Aorta (tissue), 5 donors: Measurements from ENCODE around the gene CNKSR3. TPM values are rescaled to one million over a fixed set of nuclear protein-coding genes. Genes with fewer than 3 reads are reported as not detected.
A peak's percentile ranks its signal among the peaks of the same experiment; 100 is the strongest.

Experiments used
- ATAC-seq: fragments of 200-7000 bp; cut with Tn5 transposase; one replicate; pipeline ENCODE4 v1.9.1; 2022; ENCODE audit warnings: moderate library complexity; ENCODE audit not compliant: low FRiP score
- DNase-seq, 2 donors: peaks; one replicate each; pipeline ENCODE4 v3.0.0-alpha.2; 2020
- H3K27ac ChIP-seq, 2 donors: one replicate each; pipeline ENCODE4 v1.5.1; 2013; ENCODE audit warnings: low read length in 2 of 2, mild to moderate bottlenecking in 2 of 2, moderate library complexity in 2 of 2, control low read depth in 1 of 2, inconsistent platforms in 1 of 2, low read depth in 1 of 2
- H3K27me3 ChIP-seq, 2 donors: one replicate each; pipeline ENCODE4 v1.6.1; 2013; ENCODE audit warnings: control low read depth in 1 of 2, low read length in 1 of 2, mild to moderate bottlenecking in 1 of 2, moderate library complexity in 1 of 2; ENCODE audit not compliant: insufficient read depth in 2 of 2, control insufficient read depth in 1 of 2
- H3K36me3 ChIP-seq, 2 donors: one replicate each; pipeline ENCODE4 v1.6.1; 2013; ENCODE audit warnings: control low read depth in 1 of 2, low read length in 1 of 2, mild to moderate bottlenecking in 1 of 2; ENCODE audit not compliant: insufficient read depth in 2 of 2, control insufficient read depth in 1 of 2
- H3K4me1 ChIP-seq, 2 donors: one replicate each; pipeline ENCODE4 v1.6.1; 2013; ENCODE audit warnings: low read length in 2 of 2, control low read depth in 1 of 2, mild to moderate bottlenecking in 1 of 2, moderate library complexity in 1 of 2; ENCODE audit not compliant: insufficient read depth in 2 of 2, control insufficient read depth in 1 of 2
- H3K4me3 ChIP-seq, 2 donors: one replicate each; pipeline ENCODE4 v1.5.1; 2013; ENCODE audit warnings: low read length in 2 of 2, control low read depth in 1 of 2, mild to moderate bottlenecking in 1 of 2
- H3K9me3 ChIP-seq: one replicate; pipeline ENCODE4 v1.6.1; 2013; ENCODE audit warnings: mild to moderate bottlenecking, low read length; ENCODE audit not compliant: control insufficient read depth
- WGBS, 2 donors: extraction: QIAGEN DNeasy Blood & Tissue Kit; methylation state at CpG; one replicate each; pipeline ENCODE4 v1.1.7; 2013; 5-methylcytosine and 5-hydroxymethylcytosine counted together
- intact Hi-C, 2 donors: fragments of 100-400 bp; cut with DNase I; formaldehyde crosslinking; loops; one replicate each; pipeline versions ENCODE4 v1.14.2 to v1.15.0; 2022
- polyA plus RNA-seq, 2 donors: library from polyadenylated mRNA; stranded (reverse); fragments of 200-250 nt; gene quantifications; one replicate each; pipeline ENCODE4 v1.2.3, GENCODE V29; 2013
- total RNA-seq, 2 donors: library from RNA; stranded (reverse); fragmentation: NEBNext Ultra II Directional; extraction: Animal tissue kit (Norgen Biotek cat#: 25700); gene quantifications; one replicate each; pipeline ENCODE4 v1.2.1, GENCODE V29; 2021
- donor health status: healthy with polysubstance abuse.
- donor health status: Bipolar disorder and iron deficiency.
- donor health status: DM: no; HTN: no; CAD: no.
- donor health status: DM: no; HTN: no; CAD: no.
- donor health status: DM: yes; HTN: yes; CAD: no.

Gene CNKSR3
- total and polyA plus RNA-seq, 4 donors: 9.3 to 41.2 (median 15.6) TPM

GRCh38 chr6:154471609-154472362 lies 38.7 kb downstream of the CNKSR3 start:
- Histone ChIP-seq H3K27me3 (no peaks in the 10 kb centered on the region), H3K4me3 (no peak overlapping the region), H3K4me1 (peaks cover 5 to 12% of the 10 kb centered on the region in 2 donors), H3K27ac (peak overlapping the region in 1 of 2 donors; percentile 56), H3K36me3 (no peaks in the 10 kb centered on the region), H3K9me3 (no peaks in the 10 kb centered on the region)
- DNase-seq: no peak
- intact Hi-C loops: no loop called here
- no peak for ATAC-seq
- WGBS, 2 donors: 18% methylated on average over 6 of the region's 6 CpGs

- no peak for DNase-seq
- no peak for ATAC-seq
- no peaks in the 10 kb centered on the region for H3K9me3 ChIP-seq
- intact Hi-C loops: no loop called here
- H3K4me3 ChIP-seq: no peak overlapping the region
- WGBS, 2 donors: 83 to 87% methylated on average over 4 of the region's 4 CpGs
- H3K27me3 ChIP-seq: no peaks in the 10 kb centered on the region
- no peaks in the 10 kb centered on the region for H3K36me3 ChIP-seq
- no peak overlapping the region for H3K27ac ChIP-seq
- peaks cover 0 to 8% of the 10 kb centered on the region in 2 donors for H3K4me1 ChIP-seq
Measured at GRCh38 chr6:154469306-154469935, 41.1 kb downstream of the CNKSR3 start.

GRCh38 chr6:154468760-154469159 lies 41.7 kb downstream of the CNKSR3 start:
- Histone ChIP-seq H3K9me3 (no peaks in the 10 kb centered on the region), H3K4me3 (no peak overlapping the region), H3K36me3 (no peaks in the 10 kb centered on the region), H3K27ac (no peak overlapping the region), H3K4me1 (peaks cover 0 to 8% of the 10 kb centered on the region in 2 donors), H3K27me3 (no peaks in the 10 kb centered on the region)
- ATAC-seq: no peak
- intact Hi-C loops: no loop called here
- no peak for DNase-seq
- 86 to 91% methylated on average over 3 of the region's 3 CpGs for WGBS, 2 donors

- Histone ChIP-seq H3K9me3 (no peaks in the 10 kb centered on the region), H3K36me3 (no peaks in the 10 kb centered on the region), H3K4me1 (peaks cover 0 to 5% of the 10 kb centered on the region in 2 donors), H3K4me3 (no peak overlapping the region), H3K27ac (no peak overlapping the region), H3K27me3 (no peaks in the 10 kb centered on the region)
- no peak for ATAC-seq
- no peak for DNase-seq
- 91 to 94% methylated on average over 9 of the region's 9 CpGs for WGBS, 2 donors
- intact Hi-C loops: no loop called here
Measured at GRCh38 chr6:154466971-154467679, 43.4 kb downstream of the CNKSR3 start.

- peaks cover 0 to 3% of the 10 kb centered on the region in 2 donors for H3K4me1 ChIP-seq
- WGBS, 2 donors: 76 to 83% methylated on average over 3 of the region's 3 CpGs
- no peak overlapping the region for H3K4me3 ChIP-seq
- H3K27me3 ChIP-seq: no peaks in the 10 kb centered on the region
- ATAC-seq (no peak), DNase-seq (no peak)
- no peak overlapping the region for H3K27ac ChIP-seq
- intact Hi-C loops: no loop called here
- H3K36me3 ChIP-seq: no peaks in the 10 kb centered on the region
- no peaks in the 10 kb centered on the region for H3K9me3 ChIP-seq
Measured at GRCh38 chr6:154466139-154466538, 44.3 kb downstream of the CNKSR3 start.

- H3K9me3 ChIP-seq: no peaks in the 10 kb centered on the region
- H3K4me1 ChIP-seq: peaks cover 0 to 11% of the 10 kb centered on the region in 2 donors
- DNase-seq: no peak
- 42 to 43% methylated on average over 7 of the region's 7 CpGs for WGBS, 2 donors
- H3K27me3 ChIP-seq: no peaks in the 10 kb centered on the region
- ATAC-seq: no peak
- H3K36me3 ChIP-seq: no peaks in the 10 kb centered on the region
- intact Hi-C loops: no loop called here
- H3K4me3 ChIP-seq: no peak overlapping the region
- peak overlapping the region in 1 of 2 donors; percentile 36 for H3K27ac ChIP-seq
Measured at GRCh38 chr6:154463573-154464419, 46.7 kb downstream of the CNKSR3 start.

- Histone ChIP-seq H3K4me1 (peaks cover 0 to 11% of the 10 kb centered on the region in 2 donors), H3K27ac (peak overlapping the region in 1 of 2 donors; percentile 21), H3K36me3 (no peaks in the 10 kb centered on the region), H3K27me3 (no peaks in the 10 kb centered on the region), H3K9me3 (no peaks in the 10 kb centered on the region), H3K4me3 (no peak overlapping the region)
- WGBS, 2 donors: 45 to 55% methylated on average over 5 of the region's 5 CpGs
- ATAC-seq (no peak), DNase-seq (no peak)
- intact Hi-C loops: no loop called here
Measured at GRCh38 chr6:154462425-154462824, 48.1 kb downstream of the CNKSR3 start.

- Histone ChIP-seq H3K27me3 (no peaks in the 10 kb centered on the region), H3K36me3 (no peaks in the 10 kb centered on the region), H3K9me3 (no peaks in the 10 kb centered on the region), H3K4me1 (peaks cover 0 to 14% of the 10 kb centered on the region in 2 donors), H3K4me3 (no peak overlapping the region), H3K27ac (peak overlapping the region in 1 of 2 donors; percentile 22)
- intact Hi-C loops: no loop called here
- ATAC-seq (no peak), DNase-seq (no peak)
- 92% methylated on average over 2 of the region's 2 CpGs for WGBS, 2 donors
Measured at GRCh38 chr6:154461348-154461747, 49.1 kb downstream of the CNKSR3 start.
